Panc1 (cell line): ENCODE measurements around the gene KDM4B. TPM values are rescaled to one million over a fixed set of nuclear protein-coding genes. Genes with fewer than 3 reads are reported as not detected.

Source experiments
- ATAC-seq: fragments of 200-7000 bp; cut with Tn5 transposase; 2 replicates; pipeline ENCODE4 v1.9.1; 2020; ENCODE audit warnings: mild to moderate bottlenecking, moderate library complexity
- BruUV-seq: library from RNA; stranded (reverse); fragments of 400-500 nt; replicated peaks from 2 replicates; lab custom pipeline; 2021; lab: Mats Ljungman, UMichigan
- CTCF ChIA-PET: fragments of 300-600 bp; sonication (Branson Sonifier 250); formaldehyde crosslinking; loops from one replicate; lab custom pipeline; 2022; ENCODE audit warnings: antibody characterized with exemption; lab: Charles Lee
- POLR2A ChIA-PET: fragments of 300-600 bp; sonication (Branson Sonifier 250); formaldehyde crosslinking; loops from one replicate; lab custom pipeline; 2022; ENCODE audit warnings: antibody characterized with exemption; lab: Charles Lee
- DNase-seq: peaks from one replicate; pipeline ENCODE4 v3.0.0-alpha.2; 2010; ENCODE audit warnings: low read depth, low spot score
- H3K27ac ChIP-seq: 2 replicates; pipeline ENCODE4 v1.5.1; 2011; ENCODE audit warnings: mild to moderate bottlenecking, low read length, inconsistent platforms
- H3K27me3 ChIP-seq: fragments of 200-500 bp; sonication (Bioruptor generic); 2 replicates; pipeline ENCODE4 v1.6.0; 2014; ENCODE audit warnings: low read length, inconsistent platforms; ENCODE audit not compliant: control insufficient read depth, insufficient read depth
- H3K36me3 ChIP-seq: fragments of 200-500 bp; sonication (Bioruptor generic); 2 replicates; pipeline ENCODE4 v1.5.1; 2014; ENCODE audit warnings: inconsistent platforms, mild to moderate bottlenecking, low read length, moderate library complexity; ENCODE audit not compliant: control insufficient read depth, insufficient read depth
- H3K4me1 ChIP-seq: 2 replicates; pipeline ENCODE4 v1.5.1; 2011; ENCODE audit warnings: inconsistent platforms, mild to moderate bottlenecking, low read length, moderate library complexity; ENCODE audit not compliant: control insufficient read depth, insufficient read depth
- H3K4me3 ChIP-seq, 2 experiments: 2 replicates each; pipeline ENCODE4 v1.5.1; 2011 to 2012; ENCODE audit warnings: low read depth in 2 of 2, low read length in 2 of 2, mild to moderate bottlenecking in 2 of 2, inconsistent platforms in 1 of 2, moderate library complexity in 1 of 2
- H3K9me3 ChIP-seq: fragments of 200-500 bp; sonication (Bioruptor generic); 2 replicates; pipeline ENCODE4 v1.5.1; 2014; ENCODE audit warnings: low read depth, mild to moderate bottlenecking, inconsistent platforms, low read length, moderate library complexity; ENCODE audit not compliant: control insufficient read depth, insufficient read depth
- POLR2AphosphoS5 ChIP-seq: IDR thresholded peaks from 2 replicates; pipeline ENCODE4 v1.6.1; 2012; ENCODE audit warnings: mild to moderate bottlenecking, low read depth, low read length, moderate library complexity
- SIN3A ChIP-seq: IDR thresholded peaks from 2 replicates; pipeline ENCODE4 v1.6.1; 2012; ENCODE audit warnings: low read depth, mild to moderate bottlenecking, low read length, moderate library complexity, borderline replicate concordance; ENCODE audit not compliant: insufficient read depth
- TCF7L2 ChIP-seq: IDR thresholded peaks from 2 replicates; pipeline ENCODE4 v1.6.1; 2011; ENCODE audit warnings: mild to moderate bottlenecking, low read depth, low read length, inconsistent platforms
- in situ Hi-C: cut with HindIII; loops from 2 replicates; pipeline ENCODE4 v1.10.0; 2016; ENCODE audit warnings: low sequenced_read_pairs, low pct_unique_long_range_greater_than_20kb
- intact Hi-C: fragments of 100-400 bp; cut with micrococcal nuclease; formaldehyde crosslinking; loops from one replicate; pipeline ENCODE4 v1.10.0; 2022; ENCODE audit not compliant: unreplicated experiment
- total RNA-seq: library from RNA; stranded (reverse); gene quantifications from one replicate; pipeline ENCODE4 v1.2.1, GENCODE V29; 2021; ENCODE audit not compliant: unreplicated experiment
- TF ChIP-seq, protein P1 (sequence below), 2 experiments: IDR thresholded peaks; 2 replicates each; pipeline ENCODE4 v1.6.1; 2011 to 2012; ENCODE audit warnings: low read depth in 2 of 2, control low read depth in 1 of 2, low read length in 1 of 2, mild to moderate bottlenecking in 1 of 2, moderate library complexity in 1 of 2; ENCODE audit not compliant: insufficient read depth in 1 of 2
- TF ChIP-seq, protein P2 (sequence below): fragments of 450-650 bp; IDR thresholded peaks from 2 replicates; pipeline ENCODE4 v1.5.1; 2017; ENCODE audit warnings: mild to moderate bottlenecking

The KDM4B gene
- total RNA-seq, 1 experiment from 2014 or later: 18.4 TPM

DNA sequence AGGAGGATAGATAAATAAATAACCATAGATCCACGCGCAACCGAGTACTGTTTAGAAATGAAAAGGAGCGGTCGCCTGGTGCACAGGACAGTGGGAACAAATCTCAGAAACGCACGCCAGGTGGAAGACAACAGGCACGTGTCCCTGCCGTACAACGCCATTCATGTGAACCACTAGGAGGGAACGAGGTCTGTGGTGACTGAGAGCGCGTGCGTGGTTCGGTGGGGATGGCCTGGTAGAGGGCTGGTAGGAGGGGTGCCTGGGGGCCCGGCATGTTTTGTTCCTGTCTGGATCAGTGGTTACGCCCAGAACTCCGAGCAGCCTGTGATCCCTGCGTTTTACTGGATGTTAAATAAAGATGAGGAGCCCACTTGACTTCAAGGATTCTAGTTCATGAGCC lies 111.9 kb downstream of the KDM4B start:
- TF ChIP-seq POLR2AphosphoS5 (no peak), TCF7L2 (no peak), SIN3A (no peak)
- TF ChIP-seq, protein P1, sequence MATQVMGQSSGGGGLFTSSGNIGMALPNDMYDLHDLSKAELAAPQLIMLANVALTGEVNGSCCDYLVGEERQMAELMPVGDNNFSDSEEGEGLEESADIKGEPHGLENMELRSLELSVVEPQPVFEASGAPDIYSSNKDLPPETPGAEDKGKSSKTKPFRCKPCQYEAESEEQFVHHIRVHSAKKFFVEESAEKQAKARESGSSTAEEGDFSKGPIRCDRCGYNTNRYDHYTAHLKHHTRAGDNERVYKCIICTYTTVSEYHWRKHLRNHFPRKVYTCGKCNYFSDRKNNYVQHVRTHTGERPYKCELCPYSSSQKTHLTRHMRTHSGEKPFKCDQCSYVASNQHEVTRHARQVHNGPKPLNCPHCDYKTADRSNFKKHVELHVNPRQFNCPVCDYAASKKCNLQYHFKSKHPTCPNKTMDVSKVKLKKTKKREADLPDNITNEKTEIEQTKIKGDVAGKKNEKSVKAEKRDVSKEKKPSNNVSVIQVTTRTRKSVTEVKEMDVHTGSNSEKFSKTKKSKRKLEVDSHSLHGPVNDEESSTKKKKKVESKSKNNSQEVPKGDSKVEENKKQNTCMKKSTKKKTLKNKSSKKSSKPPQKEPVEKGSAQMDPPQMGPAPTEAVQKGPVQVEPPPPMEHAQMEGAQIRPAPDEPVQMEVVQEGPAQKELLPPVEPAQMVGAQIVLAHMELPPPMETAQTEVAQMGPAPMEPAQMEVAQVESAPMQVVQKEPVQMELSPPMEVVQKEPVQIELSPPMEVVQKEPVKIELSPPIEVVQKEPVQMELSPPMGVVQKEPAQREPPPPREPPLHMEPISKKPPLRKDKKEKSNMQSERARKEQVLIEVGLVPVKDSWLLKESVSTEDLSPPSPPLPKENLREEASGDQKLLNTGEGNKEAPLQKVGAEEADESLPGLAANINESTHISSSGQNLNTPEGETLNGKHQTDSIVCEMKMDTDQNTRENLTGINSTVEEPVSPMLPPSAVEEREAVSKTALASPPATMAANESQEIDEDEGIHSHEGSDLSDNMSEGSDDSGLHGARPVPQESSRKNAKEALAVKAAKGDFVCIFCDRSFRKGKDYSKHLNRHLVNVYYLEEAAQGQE (IDR thresholded peaks at IDR 0.05; ENCODE audit: insufficient read depth in 1 of 2, low read depth in 2 of 2, low read length in 1 of 2): no peak
- TF ChIP-seq, protein P2, sequence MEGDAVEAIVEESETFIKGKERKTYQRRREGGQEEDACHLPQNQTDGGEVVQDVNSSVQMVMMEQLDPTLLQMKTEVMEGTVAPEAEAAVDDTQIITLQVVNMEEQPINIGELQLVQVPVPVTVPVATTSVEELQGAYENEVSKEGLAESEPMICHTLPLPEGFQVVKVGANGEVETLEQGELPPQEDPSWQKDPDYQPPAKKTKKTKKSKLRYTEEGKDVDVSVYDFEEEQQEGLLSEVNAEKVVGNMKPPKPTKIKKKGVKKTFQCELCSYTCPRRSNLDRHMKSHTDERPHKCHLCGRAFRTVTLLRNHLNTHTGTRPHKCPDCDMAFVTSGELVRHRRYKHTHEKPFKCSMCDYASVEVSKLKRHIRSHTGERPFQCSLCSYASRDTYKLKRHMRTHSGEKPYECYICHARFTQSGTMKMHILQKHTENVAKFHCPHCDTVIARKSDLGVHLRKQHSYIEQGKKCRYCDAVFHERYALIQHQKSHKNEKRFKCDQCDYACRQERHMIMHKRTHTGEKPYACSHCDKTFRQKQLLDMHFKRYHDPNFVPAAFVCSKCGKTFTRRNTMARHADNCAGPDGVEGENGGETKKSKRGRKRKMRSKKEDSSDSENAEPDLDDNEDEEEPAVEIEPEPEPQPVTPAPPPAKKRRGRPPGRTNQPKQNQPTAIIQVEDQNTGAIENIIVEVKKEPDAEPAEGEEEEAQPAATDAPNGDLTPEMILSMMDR: no peak
- Histone ChIP-seq H3K27me3 (no peaks in the 10 kb centered on the region), H3K4me1 (no peaks in the 10 kb centered on the region), H3K27ac (no peak overlapping the region), H3K9me3 (no peaks in the 10 kb centered on the region), H3K36me3 (no peaks in the 10 kb centered on the region), H3K4me3 (no peak overlapping the region)
- DNase-seq (no peak), ATAC-seq (no peak)
- CTCF ChIA-PET: interaction anchor here (0.6 kb wide), 1 partner anchor 34 kb away, joined by 3 read pairs; no protein-coding TSS in a partner anchor
- BruUV-seq: no TSS peak
- POLR2A ChIA-PET: no interaction called here
- in situ Hi-C loops (no loop called here), intact Hi-C loops (no loop called here)

DNA sequence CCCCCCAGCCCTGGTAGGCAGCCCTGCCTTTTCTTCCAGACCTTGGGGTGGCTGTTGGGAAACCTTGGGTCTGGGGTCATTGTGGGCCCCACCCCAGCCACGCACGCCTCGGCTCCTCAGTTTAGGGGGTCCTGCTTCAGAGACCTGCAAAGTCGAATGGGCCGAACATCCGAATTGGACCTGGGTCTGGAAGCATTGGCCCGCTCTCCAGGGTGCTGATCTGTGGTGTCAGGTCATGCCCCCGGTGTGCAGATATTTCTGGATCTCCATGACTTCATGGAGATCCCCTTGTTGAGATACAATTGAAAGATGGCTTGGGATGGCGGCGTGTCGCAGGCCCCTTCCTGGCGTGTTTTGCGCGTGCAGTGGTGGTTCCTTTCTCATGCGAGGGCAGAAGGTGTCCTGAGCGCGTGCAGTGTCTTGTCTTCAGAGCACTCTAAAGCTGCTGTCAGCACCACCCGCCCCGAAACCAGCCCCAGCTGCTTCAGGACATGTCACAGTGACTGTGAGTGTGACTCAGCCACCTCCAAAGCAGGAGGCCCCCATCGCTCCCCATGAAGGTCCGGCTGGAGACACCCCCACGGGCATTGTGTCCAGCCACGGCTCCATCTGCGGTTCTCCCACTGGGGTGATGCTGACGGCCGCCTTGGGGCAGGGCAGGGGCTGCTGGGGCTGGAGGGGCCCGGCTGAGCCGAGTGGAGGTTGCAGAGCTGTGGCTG lies 112.7 kb downstream of the KDM4B start:
- H3K9me3 ChIP-seq: no peaks in the 10 kb centered on the region
- in situ Hi-C loops (no loop called here), intact Hi-C loops (no loop called here)
- DNase-seq: no peak
- no TSS peak for BruUV-seq
- ChIA-PET CTCF (no interaction called here), POLR2A (no interaction called here)
- no peaks in the 10 kb centered on the region for H3K36me3 ChIP-seq
- no peak for TF ChIP-seq TCF7L2
- TF ChIP-seq SIN3A: no peak
- TF ChIP-seq, protein P2: no peak
- TF ChIP-seq POLR2AphosphoS5: no peak
- TF ChIP-seq, protein P1 (IDR thresholded peaks at IDR 0.05; ENCODE audit: insufficient read depth in 1 of 2, low read depth in 2 of 2, low read length in 1 of 2): peak; percentile 72 to 76; a peak in 3 of 4 replicates
- no peaks in the 10 kb centered on the region for H3K4me1 ChIP-seq
- H3K27ac ChIP-seq: no peak overlapping the region
- no peak for ATAC-seq
- H3K4me3 ChIP-seq: no peak overlapping the region
- H3K27me3 ChIP-seq: no peaks in the 10 kb centered on the region
